GM18502 (cell line): ENCODE results near the gene OR2G2.

ENCODE experiments used
- ATAC-seq: cut with Tn5 transposase; IDR thresholded peaks from one replicate; pipeline ENCODE4 v1.9.1; 2021; ENCODE audit warnings: mild to moderate bottlenecking; ENCODE audit not compliant: unreplicated experiment, poor library complexity

OR2G2 gene, protein sequence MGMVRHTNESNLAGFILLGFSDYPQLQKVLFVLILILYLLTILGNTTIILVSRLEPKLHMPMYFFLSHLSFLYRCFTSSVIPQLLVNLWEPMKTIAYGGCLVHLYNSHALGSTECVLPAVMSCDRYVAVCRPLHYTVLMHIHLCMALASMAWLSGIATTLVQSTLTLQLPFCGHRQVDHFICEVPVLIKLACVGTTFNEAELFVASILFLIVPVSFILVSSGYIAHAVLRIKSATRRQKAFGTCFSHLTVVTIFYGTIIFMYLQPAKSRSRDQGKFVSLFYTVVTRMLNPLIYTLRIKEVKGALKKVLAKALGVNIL

DNA sequence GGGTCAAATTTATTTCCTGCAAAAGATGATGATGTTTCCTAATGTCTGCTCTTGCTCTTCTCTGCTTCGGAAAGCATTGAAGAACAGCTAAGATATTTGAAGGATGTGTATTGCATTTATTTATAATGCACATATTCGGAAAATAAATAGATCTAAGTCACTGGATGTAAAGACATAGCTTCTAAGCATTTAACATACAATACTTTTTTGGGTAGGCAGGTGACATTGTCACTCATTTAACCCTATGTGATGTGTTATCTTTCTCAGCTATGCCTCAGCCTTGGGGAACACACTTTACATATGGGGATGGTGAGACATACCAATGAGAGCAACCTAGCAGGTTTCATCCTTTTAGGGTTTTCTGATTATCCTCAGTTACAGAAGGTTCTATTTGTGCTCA, at the start of gene OR2G2:
Gene OR2G2 (plus strand): TSS at position 301 of the 400 bp plus-strand sequence. CDS start 0 bp downstream, at position 301.
- ATAC-seq, result no peak

DNA sequence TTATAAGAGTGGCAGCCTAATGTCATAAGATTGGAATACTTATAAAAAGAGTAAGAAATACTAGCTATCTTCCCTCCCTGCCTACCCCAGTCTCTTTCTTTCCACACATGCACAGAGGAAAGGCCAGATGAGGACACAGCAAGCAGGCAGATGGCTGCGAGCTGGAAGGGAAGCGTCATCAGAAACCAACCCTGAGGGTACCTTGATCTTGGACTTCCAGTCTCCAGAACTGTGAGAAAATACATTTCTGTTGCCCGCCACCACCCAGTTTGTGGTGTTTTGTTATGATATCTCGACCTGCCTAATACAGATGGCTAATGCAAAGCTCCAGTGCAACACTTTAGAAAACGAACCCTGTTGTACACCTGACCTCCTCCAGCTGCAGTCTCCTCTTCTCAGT, 49.6 kb upstream of the OR2G2 start:
- ATAC-seq, result no peak

DNA sequence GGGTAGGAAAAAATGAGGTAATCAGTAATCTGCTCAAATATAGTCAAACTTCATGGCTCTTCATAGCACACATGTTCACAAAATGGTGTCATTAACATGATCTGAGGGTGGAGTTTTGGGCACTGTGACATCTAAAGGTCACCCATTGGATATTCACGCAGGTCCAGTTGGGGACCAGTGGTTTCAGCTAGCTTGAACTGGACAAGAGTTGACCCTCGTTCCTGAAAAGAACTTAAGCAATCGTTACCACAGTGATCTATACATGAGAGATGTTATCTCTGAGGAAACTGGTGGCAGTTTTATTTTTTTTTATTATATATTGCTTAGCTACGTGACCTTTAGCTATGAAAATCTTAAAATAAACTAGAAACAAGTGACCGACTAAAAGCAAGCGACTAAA, 48.9 kb upstream of the OR2G2 start:
- ATAC-seq, result no peak

DNA sequence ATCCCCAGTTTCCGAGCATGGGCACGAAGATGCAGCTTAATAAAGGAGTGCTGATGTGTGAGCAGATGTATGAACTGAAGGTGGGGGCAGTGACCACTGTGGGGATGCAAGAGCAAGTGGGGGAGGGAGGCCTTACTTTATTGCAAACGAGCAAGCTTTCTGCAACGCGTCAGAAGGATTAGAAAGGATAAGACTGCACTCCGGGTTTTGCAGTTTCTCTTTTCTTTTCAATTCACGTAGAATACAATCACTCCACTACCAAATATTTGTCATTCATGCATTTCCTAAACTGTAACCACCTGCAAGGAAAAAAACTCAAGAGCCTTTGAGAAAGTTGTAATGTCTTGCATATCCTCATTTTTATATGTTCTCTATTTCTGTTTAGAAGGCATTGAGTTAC, 47.6 kb upstream of the OR2G2 start:
- no peak for ATAC-seq

DNA sequence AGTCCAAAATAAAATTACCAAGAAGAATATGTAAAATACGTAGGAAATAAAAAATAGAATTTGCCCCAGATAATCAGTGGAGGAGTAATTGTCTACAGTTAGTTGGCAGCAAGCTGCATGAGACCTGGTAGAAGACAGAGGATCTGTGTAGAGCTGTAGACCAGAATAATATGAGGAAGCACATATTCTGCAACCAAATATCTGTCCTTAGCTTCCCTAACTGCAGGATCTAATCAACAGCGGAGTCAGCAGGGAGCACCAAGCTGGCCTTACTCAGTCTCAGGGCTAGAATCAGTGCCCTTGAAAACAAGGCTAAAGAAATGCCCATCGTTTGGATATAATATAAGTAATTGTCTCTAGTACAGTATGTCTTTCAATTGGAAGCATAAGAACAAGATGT, 45.3 kb upstream of the OR2G2 start:
- no peak for ATAC-seq

DNA sequence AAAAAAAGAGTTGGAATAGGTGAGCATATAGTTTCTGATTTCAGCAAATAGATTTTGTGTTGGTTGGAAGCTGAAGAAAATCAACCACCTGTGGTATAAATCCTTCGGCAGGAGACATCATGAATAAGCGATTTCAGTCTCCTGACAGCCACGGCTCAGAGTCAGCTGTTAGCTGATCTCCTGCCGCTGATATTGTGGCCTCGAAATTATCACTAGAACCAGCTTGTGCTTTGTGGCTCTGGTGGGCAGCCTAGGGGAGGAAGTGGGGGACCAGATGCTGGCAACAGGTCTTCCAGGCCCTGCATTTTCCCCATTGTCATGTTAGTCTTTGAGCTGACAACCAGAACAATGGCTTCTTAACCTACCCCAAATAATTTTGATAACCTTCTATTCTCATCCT, 40.1 kb upstream of the OR2G2 start:
- ATAC-seq, result no peak

DNA sequence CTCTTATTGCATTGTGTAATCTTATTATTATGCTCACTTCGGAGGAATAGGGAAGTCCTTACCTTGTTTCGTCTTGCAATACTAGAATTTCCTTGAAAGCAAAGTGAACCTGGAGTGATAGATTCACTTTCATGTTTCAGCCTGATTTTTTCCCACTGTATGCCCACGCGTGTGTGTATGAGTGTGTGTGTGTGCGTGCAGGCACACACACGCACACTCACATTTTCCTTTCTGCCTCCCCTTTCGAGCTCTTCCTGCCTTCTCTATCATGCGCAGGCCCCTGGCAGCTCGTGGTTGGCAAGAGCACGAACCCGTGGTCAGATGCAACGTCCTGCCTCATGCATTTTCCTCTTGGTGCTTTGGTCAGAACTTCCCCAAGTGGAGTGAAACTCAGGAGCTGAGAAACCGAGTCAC, 39.4 kb upstream of the OR2G2 start, which contains the start of gene GCSAML:
Gene GCSAML (plus strand): TSS at position 366 of the 414 bp plus-strand sequence. CDS start 58 bp downstream, outside the sequence.
- no peak for ATAC-seq

DNA sequence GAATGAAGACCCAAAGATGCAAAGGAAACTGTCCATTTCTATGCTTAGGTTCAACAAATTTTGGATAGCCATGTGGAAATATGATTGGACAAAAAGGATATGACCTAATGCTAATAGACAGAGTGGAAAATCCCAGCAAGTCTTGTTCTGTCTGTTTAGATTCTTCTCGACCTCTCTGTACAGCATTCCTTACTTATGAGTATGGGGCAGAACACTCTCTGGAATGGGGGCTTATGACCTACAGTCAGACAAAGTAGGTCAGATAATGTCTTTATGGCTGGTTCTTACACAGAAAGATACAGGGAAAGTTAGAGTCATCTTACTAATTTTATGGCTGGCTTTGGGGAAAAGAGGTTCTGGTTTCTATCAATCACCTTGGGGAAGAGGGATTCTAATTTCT, 36.4 kb upstream of the OR2G2 start:
- no peak for ATAC-seq

DNA sequence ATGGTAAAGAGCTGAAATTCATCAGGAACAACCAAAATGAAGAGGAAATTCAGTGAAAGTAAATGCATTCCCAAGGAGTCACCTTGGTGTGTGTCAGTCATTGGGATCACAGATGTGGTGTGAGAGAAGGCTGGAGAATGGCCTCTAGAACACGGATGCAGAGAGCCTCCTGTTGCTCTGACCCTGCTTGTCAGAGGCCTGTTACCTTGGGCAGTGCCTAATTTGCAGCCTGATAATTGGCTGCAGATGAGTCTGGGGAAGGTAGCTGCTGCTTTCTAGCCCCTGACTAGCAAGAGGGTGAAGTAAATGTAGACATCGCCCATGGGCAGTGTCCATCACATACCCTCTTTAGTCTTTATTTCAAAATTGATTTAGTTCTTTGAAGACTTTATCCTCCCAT, 35.9 kb upstream of the OR2G2 start:
- no peak for ATAC-seq

DNA sequence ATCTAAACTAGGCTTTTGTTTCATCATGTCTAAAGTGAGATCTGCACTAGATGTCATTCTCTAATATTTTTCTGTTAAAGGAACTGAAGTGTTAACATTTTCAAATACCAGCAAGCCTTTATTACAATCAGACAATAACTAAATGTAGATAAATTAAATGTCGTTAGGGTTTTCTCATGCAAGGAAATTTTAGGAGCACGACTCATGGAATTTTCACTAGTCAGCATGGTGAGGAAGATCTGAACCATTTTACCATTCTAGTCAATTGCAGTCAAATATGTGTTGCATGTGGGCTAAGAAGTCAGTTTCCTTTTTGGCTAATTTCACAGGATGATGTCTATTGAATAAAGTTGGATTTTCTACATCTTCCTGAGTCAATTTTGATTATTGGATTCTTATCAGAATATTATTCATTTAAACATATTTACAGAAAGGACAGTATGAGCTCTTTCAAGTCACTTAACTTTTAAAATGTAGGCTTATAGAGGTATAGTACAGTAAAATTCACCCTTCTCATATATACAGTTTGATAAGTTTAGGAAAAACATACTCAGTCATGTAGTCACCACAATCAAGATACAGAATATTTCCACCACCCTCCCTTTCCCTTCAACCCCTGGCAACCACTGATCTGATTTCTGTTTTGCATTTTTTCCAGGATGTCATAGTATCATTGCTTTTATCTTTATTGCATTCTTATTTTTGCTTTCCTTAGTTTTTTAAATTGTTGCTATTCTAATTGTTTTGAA, 30.1 kb upstream of the OR2G2 start:
- ATAC-seq, result no peak

DNA sequence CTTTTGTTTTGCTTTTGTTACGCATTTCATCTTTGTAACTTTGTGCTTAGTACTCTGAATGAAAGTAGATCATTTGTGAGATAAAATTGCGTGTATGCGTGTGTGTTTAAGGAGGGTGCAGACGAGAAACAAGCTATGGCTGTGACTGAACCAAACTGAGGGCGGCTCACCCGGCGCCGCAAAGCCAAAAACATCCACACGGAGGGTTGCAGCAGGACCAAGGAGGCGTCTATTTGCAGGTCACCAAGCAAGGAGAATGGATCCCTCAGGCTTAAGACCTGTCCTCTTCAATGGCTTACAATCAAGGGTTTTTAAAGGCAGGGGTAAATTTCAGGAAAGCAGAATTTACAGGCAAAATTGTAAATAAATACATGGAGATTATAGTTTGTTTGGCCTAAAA, 26.4 kb upstream of the OR2G2 start:
- no peak for ATAC-seq

DNA sequence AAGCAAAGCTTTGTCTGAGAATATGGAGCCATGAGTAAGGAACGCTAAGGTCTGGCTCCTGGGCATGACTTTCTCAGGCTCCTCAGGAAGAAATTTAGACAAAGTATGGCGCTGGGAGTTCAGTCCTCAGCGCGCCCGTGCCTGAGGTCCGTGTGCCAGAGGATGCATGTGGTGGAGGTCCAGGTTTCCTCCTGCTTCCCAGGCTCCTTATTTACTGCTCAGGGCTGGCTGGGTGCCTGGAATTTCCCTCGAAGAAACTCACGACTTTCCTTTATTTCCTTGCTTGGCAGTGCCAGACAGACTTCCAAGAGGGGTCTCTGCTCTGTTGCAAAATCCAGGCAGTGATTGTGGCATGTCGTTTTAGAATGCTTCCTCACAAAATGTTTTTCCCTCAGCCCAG, 26.0 kb upstream of the OR2G2 start:
- ATAC-seq, result no peak

DNA sequence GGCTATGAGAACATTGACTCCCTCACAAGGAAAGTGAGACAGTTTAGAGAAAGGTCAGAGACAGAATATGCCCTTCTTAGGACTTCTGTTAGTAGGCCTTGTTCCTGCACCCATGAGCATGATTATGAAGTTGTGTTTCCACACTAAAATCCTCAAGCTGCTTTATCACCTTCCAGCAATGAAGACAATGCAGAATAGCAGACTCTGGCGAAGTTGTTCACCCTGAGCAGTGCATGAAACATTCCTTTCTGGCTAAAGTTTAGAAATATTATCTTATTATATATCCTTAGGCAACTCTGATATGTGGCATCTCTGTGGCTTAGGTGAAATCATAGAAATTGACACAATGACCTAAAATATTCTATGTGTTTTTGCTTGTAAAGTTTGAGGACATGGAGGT, 13.9 kb upstream of the OR2G2 start:
- ATAC-seq, result no peak

DNA sequence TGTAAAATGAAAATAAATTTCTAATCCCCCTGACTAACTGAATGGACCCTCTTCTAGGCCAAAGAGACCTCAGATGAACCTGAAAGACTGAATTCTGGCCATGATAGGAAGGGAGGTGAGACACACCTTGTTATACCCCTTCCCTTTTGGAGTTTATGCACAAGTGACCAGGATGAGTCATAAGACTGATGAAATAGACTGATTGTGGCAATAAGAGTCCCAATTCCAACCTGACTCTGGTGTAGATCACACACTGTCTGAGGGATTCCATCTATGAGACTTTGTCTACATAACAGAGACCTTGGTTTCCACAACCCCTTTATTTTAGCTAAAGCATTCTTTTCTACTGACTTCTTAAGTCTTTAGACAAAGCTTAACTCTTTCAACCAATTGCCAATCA, 13.5 kb upstream of the OR2G2 start:
- no peak for ATAC-seq

DNA sequence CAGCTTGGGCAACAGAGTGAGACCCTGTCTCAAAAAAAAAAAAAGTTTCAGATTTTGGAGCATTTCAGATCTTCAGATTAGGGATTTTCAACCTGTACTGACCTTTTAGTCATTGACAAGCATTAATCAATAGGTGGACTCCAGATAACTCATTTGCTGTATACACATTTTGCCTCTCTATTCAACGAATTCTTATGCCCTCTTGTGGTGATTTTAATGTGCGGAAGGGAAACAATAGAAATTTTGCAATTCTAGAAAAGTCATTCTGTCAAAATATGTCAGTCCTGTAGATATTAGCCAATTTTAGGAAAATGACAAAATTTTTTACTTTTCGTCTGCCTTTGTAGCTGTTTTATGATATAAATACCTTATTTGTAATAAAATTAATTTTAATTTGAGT, 11.6 kb upstream of the OR2G2 start:
- peak; percentile 65 for ATAC-seq

DNA sequence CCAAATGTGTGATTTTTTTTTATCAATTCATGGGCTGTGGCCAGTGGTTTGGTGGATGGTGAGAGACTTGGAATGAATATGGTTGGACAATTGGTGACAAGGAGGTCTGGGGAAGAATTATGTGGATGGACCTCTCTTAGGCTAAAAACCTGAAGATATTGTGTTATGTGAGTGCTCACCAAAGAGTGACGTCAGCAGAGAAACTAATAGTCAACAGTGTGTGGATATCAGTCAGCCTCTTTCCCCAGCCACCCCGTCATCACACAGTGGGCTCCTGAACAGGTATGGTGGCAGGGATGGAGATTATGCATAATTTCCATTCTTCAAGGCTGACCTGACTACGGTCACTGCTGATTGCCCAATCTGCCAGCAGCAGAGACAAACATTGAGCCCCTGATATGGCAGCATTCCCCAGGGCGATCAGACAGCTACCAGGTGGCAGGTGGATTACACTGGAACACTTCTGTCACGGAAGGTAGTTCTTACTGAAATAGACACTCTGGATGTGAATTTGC, 9.2 kb upstream of the OR2G2 start:
- ATAC-seq, result no peak

DNA sequence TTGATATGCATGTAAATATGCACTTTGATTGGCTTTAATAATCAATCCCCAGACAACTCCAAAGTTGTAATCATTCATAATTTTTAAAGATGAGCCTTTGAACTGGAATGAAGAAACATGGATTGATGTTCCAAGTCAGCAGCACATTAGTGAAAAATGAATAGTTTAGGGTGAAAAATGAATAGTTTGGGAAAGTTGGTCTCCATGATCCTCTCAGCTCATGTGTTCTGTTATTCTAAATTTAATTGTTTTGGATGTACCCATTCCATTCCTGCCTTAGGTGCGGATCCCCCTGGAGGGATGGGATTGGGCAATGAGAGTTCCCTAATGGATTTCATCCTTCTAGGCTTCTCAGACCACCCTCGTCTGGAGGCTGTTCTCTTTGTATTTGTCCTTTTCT, 17.1 kb downstream of the OR2G2 start, which contains the start of gene OR2G3:
Gene OR2G3 (plus strand): TSS at position 301 of the 400 bp plus-strand sequence. CDS start 0 bp downstream, at position 301.
- ATAC-seq, result no peak

DNA sequence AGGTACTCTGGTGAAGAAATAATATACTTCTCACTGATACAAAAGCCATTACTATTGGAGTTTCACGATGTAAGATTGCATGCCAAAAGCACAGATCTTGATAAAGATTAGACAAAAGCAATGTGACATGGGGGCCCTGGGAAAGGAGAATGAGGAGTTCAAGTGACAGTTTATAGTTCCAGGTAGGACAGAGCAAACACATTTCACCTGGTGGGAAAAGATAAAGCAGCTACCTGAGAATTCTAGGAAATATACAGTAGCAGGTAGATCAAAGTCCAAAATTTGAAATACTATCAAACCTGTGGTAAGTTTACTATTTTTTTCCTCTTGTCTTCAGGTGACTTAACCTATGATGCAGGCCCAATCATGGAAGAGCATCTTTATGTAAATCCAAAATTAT, 25.2 kb downstream of the OR2G2 start:
- no peak for ATAC-seq

DNA sequence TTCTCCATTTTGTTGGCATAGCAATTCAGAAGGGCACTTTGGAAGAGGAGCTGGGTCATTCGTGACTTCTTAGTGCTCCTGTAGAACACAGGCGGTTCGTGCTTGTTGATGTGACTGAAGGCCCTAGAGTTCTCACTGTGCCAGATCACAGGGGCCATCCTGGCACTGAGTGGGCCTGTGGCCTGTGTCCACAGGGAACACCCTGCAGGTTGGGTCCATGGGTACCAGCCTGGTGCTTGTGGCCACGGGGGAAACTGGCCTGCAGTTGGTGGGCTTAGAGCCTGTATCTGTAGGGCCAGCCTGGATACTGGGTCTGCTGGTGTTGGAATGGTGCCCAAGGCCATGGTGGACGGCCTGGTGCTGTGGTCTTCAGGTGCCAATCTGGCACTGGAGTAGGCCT, 26.5 kb downstream of the OR2G2 start:
- ATAC-seq, result no peak

DNA sequence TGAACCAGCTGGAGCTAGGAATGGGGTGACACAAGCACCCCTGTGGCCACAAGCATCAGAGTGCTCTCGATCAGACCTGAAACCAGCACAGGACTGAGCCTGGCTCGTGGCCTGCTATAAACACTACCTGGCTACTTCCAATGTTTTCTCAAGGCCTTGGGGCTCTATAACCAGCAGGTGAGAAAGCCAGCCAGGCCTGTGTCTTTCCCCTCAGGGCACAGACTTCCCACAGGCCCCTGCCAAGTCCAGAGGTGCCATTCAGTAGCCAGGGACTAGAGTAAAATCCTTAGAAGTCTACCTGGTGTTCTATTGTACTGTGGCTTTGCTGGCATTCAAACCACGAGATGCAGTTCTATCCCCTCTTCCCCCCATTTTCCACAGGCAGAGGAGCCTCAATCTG, 39.8 kb downstream of the OR2G2 start:
- ATAC-seq, result no peak

DNA sequence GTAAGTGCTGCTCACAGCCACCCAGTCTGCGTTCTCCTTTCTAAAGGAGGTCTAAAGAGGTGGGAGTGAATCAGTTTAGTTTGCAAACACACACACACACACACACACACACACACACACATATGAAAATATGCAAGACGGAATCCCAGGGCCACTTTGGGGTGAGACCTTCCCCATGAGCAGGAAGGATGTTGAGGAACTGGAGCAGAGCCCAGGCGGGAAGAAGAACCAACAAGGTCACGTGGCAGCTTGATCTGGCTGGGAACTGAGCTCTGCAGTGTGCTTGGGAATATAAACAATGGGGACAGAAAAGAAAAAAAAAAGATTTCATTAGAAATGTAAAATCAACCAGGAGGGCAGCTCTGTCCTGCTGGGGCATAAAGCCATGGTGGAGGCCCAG, 49.9 kb downstream of the OR2G2 start:
- no peak for ATAC-seq
